Breast epithelium (tissue), 4 donors: ENCODE data around the gene FBXL13. TPM values are rescaled to one million over a fixed set of nuclear protein-coding genes. Genes with fewer than 3 reads are reported as not detected.

Source experiments
- DNase-seq, 2 donors: peaks; one replicate each; pipeline ENCODE4 v3.0.0-alpha.2; 2019; ENCODE audit warnings: low spot score in 2 of 2
- H3K27ac ChIP-seq, 2 donors: fragments of 200-600 bp; sonication (generic) in 1 of 2; one replicate each; pipeline ENCODE4 v1.5.1; 2016 to 2019; ENCODE audit warnings: mild to moderate bottlenecking in 1 of 2
- H3K27me3 ChIP-seq, 2 donors: fragments of 200-600 bp; sonication (generic) in 1 of 2; one replicate each; pipeline versions ENCODE4 v1.5.1 to v1.6.0; 2017 to 2019; ENCODE audit warnings: control low read depth in 1 of 2, mild to moderate bottlenecking in 1 of 2
- H3K36me3 ChIP-seq: fragments of 200-600 bp; one replicate; pipeline ENCODE4 v1.5.1; 2019
- H3K4me1 ChIP-seq, 2 donors: fragments of 200-600 bp; sonication (generic); one replicate each; pipeline ENCODE4 v1.5.1; 2016 to 2019; ENCODE audit warnings: control low read depth in 1 of 2
- H3K4me3 ChIP-seq, 3 donors: fragments of 200-600 bp; sonication (generic); 1 replicate in 2 of 3; 2 replicates in 1 of 3; pipeline ENCODE4 v1.5.1; 2016 to 2019; ENCODE audit warnings: mild to moderate bottlenecking in 3 of 3, moderate library complexity in 2 of 3
- H3K9me3 ChIP-seq, 2 donors: fragments of 200-600 bp; sonication (generic) in 1 of 2; one replicate each; pipeline ENCODE4 v1.5.1; 2016 to 2019; ENCODE audit warnings: control low read depth in 1 of 2
- CTCF ChIP-seq, 3 donors: fragments of 450-650 bp; IDR thresholded peaks; one replicate each; pipeline ENCODE4 v1.5.1; 2016 to 2017; ENCODE audit warnings: antibody characterized with exemption in 3 of 3, mild to moderate bottlenecking in 3 of 3, moderate library complexity in 3 of 3
- POLR2A ChIP-seq: fragments of 450-650 bp; IDR thresholded peaks from one replicate; pipeline ENCODE4 v1.6.1; 2016; ENCODE audit warnings: antibody characterized with exemption, mild to moderate bottlenecking, moderate library complexity
- POLR2AphosphoS5 ChIP-seq, 3 donors: sonication (generic); formaldehyde crosslinking; IDR thresholded peaks; one replicate each; pipeline ENCODE4 v1.6.1; 2017; ENCODE audit warnings: antibody characterized with exemption in 3 of 3
- intact Hi-C: fragments of 100-400 bp; cut with DNase I; formaldehyde crosslinking; loops from one replicate; pipeline ENCODE4 v1.15.1; 2023; ENCODE audit warnings: low total_unique reads
- total RNA-seq, 3 donors: library from RNA; depleted of rRNA; stranded (reverse); fragments of >200 nt; gene quantifications; one replicate each; pipeline ENCODE4 v1.1.0, GENCODE V29; 2016

Gene FBXL13
- total RNA-seq, 3 donors from 2014 or later, result 1.1 to 4.2 (median 3.3) TPM

- Histone ChIP-seq H3K27me3 (no peaks in the 10 kb centered on the region), H3K4me3 (no peak overlapping the region), H3K9me3 (no peaks in the 10 kb centered on the region), H3K27ac (peak overlapping the region; percentile 45 to 52), H3K4me1 (no peaks in the 10 kb centered on the region), H3K36me3 (no peaks in the 10 kb centered on the region)
- no peak for DNase-seq
- intact Hi-C loops, result no loop called here
- TF ChIP-seq CTCF (IDR thresholded peaks at IDR 0.05), result no peak
- no peak for TF ChIP-seq POLR2A
- TF ChIP-seq POLR2AphosphoS5 (IDR thresholded peaks at IDR 0.05), result no peak
These were observed 225.5 kb downstream of the FBXL13 start for GRCh38 chr7:102849079-102849478.

GRCh38 chr7:102845346-102845745 lies 229.2 kb downstream of the FBXL13 start:
- TF ChIP-seq POLR2AphosphoS5 (IDR thresholded peaks at IDR 0.05), result no peak
- no peak for TF ChIP-seq CTCF (IDR thresholded peaks at IDR 0.05)
- intact Hi-C loops, result no loop called here
- H3K4me3 ChIP-seq, result no peak overlapping the region
- DNase-seq, result no peak
- H3K27ac ChIP-seq, result no peak overlapping the region
- H3K27me3 ChIP-seq, result no peaks in the 10 kb centered on the region
- no peaks in the 10 kb centered on the region for H3K36me3 ChIP-seq
- no peaks in the 10 kb centered on the region for H3K4me1 ChIP-seq
- no peaks in the 10 kb centered on the region for H3K9me3 ChIP-seq

- intact Hi-C loops, result no loop called here
- no peaks in the 10 kb centered on the region for H3K4me1 ChIP-seq
- no peak overlapping the region for H3K4me3 ChIP-seq
- TF ChIP-seq POLR2A (no peak), POLR2AphosphoS5 (IDR thresholded peaks at IDR 0.05) (no peak), CTCF (IDR thresholded peaks at IDR 0.05) (no peak)
- DNase-seq, result no peak
- no peaks in the 10 kb centered on the region for H3K36me3 ChIP-seq
- H3K9me3 ChIP-seq, result no peaks in the 10 kb centered on the region
- no peaks in the 10 kb centered on the region for H3K27me3 ChIP-seq
- H3K27ac ChIP-seq, result no peak overlapping the region
These were observed 230.7 kb downstream of the FBXL13 start for GRCh38 chr7:102843850-102844249.

GRCh38 chr7:102842284-102842683 lies 232.3 kb downstream of the FBXL13 start:
- Histone ChIP-seq H3K27ac (peak overlapping the region; percentile 19 to 34), H3K9me3 (no peaks in the 10 kb centered on the region), H3K36me3 (no peaks in the 10 kb centered on the region), H3K4me1 (no peaks in the 10 kb centered on the region), H3K27me3 (no peaks in the 10 kb centered on the region), H3K4me3 (no peak overlapping the region)
- no peak for DNase-seq
- intact Hi-C loops, result no loop called here
- TF ChIP-seq POLR2AphosphoS5 (IDR thresholded peaks at IDR 0.05) (no peak), POLR2A (no peak), CTCF (IDR thresholded peaks at IDR 0.05) (no peak)

GRCh38 chr7:102841290-102841689 lies 233.3 kb downstream of the FBXL13 start:
- Histone ChIP-seq H3K36me3 (no peaks in the 10 kb centered on the region), H3K4me3 (no peak overlapping the region), H3K27me3 (no peaks in the 10 kb centered on the region), H3K4me1 (no peaks in the 10 kb centered on the region), H3K27ac (peak overlapping the region in 1 of 2 donors; percentile 6), H3K9me3 (no peaks in the 10 kb centered on the region)
- DNase-seq, result no peak
- TF ChIP-seq POLR2AphosphoS5 (IDR thresholded peaks at IDR 0.05) (no peak), POLR2A (no peak), CTCF (IDR thresholded peaks at IDR 0.05) (no peak)
- intact Hi-C loops, result no loop called here
